ENCODE results near the gene CYSLTR2.

GRCh38 chr13:48656608-48657007, 2.9 kb downstream of the CYSLTR2 start:
- TF ChIP-seq POLR2AphosphoS5 (IDR thresholded peaks at IDR 0.05) (no peak), POLR2A (IDR thresholded peaks at IDR 0.05) (no peak)
